NCI-H1436 (cell line): ENCODE results near the gene PLS3.

Experiments
- DNase-seq: peaks from one replicate; lab custom pipeline; 2025; lab: John Stamatoyannopoulos, UW

The PLS3 gene

DNA sequence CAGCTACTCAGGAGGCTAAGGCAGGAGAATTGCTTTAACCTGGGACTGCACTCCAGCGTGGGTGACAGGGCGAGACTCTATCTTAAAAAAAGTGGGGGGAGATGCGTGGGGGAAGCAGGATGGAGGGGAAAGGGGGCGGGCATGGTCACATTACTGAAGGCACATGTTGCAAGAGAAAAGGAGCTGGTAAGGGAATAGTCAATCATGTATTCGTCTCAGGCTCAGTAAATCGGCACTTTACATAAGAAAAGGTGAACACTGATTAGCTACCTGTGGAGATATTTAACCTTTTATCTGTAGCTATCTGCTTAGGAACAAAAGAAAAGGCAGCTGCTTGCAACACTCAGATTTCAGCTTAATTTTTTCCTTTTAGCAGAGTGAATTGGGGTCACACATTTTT, 132.5 kb downstream of the PLS3 start:
- no peak for DNase-seq

DNA sequence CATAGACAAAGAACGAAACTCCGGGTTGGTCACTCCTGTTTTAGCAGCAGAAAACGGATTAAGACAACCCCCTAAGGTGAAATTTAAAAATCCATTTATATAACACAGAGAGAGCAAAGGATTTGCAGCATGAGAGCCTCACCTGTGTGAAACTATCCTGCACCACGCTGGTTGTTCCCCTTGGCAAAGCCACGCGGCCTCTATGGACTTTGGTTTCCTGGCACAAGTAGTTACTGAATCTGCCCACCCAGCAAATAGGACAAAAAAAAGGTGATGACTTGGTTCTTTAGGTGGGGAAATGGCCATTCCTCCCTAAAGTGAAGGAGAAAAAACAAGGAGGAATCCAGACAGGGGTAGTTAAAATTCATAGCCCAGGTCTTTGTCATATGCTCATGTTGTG, 133.1 kb downstream of the PLS3 start:
- DNase-seq, result no peak

DNA sequence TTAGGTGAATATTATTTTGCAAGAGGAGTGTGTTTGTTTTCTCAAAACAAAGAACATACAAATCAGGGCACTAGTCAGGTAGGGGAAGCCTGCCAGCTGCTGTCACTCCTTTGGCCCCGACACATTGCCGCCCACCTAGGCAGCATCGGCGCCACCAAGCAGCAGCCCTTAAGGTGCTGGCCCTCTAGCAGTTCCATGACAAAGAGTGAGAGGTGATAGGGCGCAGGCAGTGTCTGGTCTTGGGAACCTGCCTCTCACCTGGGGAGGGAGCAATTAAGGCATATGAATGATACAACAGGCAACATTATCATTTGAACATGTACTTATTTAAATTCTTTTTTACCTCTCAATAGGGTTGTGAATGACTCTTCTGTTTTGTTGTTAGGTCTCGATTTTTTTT, 135.1 kb downstream of the PLS3 start:
- DNase-seq, result no peak

GRCh38 chrX:115696939-115697338, 136.0 kb downstream of the PLS3 start:
- no peak for DNase-seq

DNA sequence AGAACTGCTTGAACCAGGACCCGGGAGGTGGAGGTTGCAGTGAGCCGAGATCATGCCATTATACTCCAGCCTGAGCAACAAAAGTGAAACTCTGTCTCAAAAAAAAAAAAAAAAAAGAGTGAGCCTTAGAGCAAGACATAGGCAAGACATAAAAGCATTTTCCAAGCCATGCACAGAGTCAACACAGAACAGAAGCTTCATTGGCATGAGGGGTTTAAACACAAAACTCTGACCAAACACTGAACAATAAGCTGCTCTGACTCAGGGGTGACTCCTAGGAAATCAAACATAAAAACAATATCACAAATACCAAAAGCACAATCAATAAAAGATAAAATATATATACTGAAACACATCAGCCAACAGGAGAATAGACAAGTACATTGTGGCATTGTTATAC, 136.8 kb downstream of the PLS3 start:
- DNase-seq, result no peak
